Measurements from ENCODE around the gene RASGRF1. TPM values are rescaled to one million over a fixed set of nuclear protein-coding genes. Genes with fewer than 3 reads are reported as not detected.
"Not testable (repeated sequence)": the region's sequence is repeated elsewhere in the genome, so short reads cannot be mapped to it uniquely, and the experiment has no call there.

RASGRF1 gene
- total and polyA plus RNA-seq, 12 donors = 0.11 to 6.9 (median 0.46) TPM

GRCh38 chr15:78998526-78998925 is 92.1 kb downstream of the RASGRF1 start:
- no peak for TF ChIP-seq POLR2A (IDR thresholded peaks at IDR 0.05)
- TF ChIP-seq, protein P1, sequence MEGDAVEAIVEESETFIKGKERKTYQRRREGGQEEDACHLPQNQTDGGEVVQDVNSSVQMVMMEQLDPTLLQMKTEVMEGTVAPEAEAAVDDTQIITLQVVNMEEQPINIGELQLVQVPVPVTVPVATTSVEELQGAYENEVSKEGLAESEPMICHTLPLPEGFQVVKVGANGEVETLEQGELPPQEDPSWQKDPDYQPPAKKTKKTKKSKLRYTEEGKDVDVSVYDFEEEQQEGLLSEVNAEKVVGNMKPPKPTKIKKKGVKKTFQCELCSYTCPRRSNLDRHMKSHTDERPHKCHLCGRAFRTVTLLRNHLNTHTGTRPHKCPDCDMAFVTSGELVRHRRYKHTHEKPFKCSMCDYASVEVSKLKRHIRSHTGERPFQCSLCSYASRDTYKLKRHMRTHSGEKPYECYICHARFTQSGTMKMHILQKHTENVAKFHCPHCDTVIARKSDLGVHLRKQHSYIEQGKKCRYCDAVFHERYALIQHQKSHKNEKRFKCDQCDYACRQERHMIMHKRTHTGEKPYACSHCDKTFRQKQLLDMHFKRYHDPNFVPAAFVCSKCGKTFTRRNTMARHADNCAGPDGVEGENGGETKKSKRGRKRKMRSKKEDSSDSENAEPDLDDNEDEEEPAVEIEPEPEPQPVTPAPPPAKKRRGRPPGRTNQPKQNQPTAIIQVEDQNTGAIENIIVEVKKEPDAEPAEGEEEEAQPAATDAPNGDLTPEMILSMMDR (IDR thresholded peaks at IDR 0.05) = no peak
- 91 to 97% (median 95%) methylated on average over 8 of the region's 8 CpGs for WGBS, 4 donors
- H3K4me1 ChIP-seq (replicated peaks in 1 of 2) = peaks cover 6 to 16% of the 10 kb centered on the region in 2 donors
- H3K27me3 ChIP-seq = no peaks in the 10 kb centered on the region
- no peak overlapping the region for H3K4me3 ChIP-seq
- intact Hi-C loops (cut with DNase I) = no loop called here
- H3K9me3 ChIP-seq (replicated peaks in 1 of 3) = no peaks in the 10 kb centered on the region
- no peak for DNase-seq
- H3K27ac ChIP-seq = no peak overlapping the region
- no peaks in the 10 kb centered on the region for H3K36me3 ChIP-seq (replicated peaks in 1 of 2)

GRCh38 chr15:78997981-78998499 is 92.5 kb downstream of the RASGRF1 start:
- peak in 2 of 7 donors; percentile 39 to 44 for DNase-seq

DNA sequence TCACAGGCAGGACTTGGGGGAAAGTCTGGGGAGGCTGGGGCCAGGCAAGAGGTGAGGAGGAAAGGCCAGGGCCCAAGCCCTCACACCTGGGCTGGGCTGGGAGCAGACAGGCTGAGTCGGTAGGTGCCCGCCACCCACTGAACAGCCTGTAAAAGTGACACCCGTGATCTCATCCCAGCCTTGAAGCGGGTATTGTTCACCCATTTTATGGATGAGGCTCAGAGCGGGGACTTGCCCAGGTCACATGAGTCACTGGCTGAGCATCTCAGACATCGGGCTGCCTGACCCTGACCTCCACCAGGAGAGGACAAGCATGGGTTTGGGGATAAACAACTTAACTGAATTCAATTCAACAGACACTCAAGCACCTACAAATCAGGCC is 93.7 kb downstream of the RASGRF1 start:
- WGBS, 4 donors = 45 to 84% (median 62%) methylated on average over 4 to 6 of the region's 6 CpGs
- Histone ChIP-seq H3K36me3 (replicated peaks in 1 of 2) (no peaks in the 10 kb centered on the region), H3K4me1 (replicated peaks in 1 of 2) (peaks cover 6 to 16% of the 10 kb centered on the region in 2 donors), H3K27ac (peak overlapping the region in 3 of 5 donors; percentile 32 to 58 (median 47)), H3K9me3 (replicated peaks in 1 of 3) (no peaks in the 10 kb centered on the region), H3K4me3 (no peak overlapping the region), H3K27me3 (no peaks in the 10 kb centered on the region)
- TF ChIP-seq, protein P1 (IDR thresholded peaks at IDR 0.05) = no peak
- no peak for TF ChIP-seq POLR2A (IDR thresholded peaks at IDR 0.05)
- intact Hi-C loops (cut with DNase I) = no loop called here
- DNase-seq = peak; percentile 58 to 84 (median 82)

More at GRCh38 chr15:78997981-78998499, 92.5 kb downstream of the RASGRF1 start:
- no peaks in the 10 kb centered on the region for H3K27me3 ChIP-seq
- H3K4me3 ChIP-seq = no peak overlapping the region
- TF ChIP-seq, protein P1 (IDR thresholded peaks at IDR 0.05) = no peak
- TF ChIP-seq POLR2A (IDR thresholded peaks at IDR 0.05) = no peak
- H3K4me1 ChIP-seq (replicated peaks in 1 of 2) = peaks cover 6 to 16% of the 10 kb centered on the region in 2 donors
- H3K9me3 ChIP-seq (replicated peaks in 1 of 3) = no peaks in the 10 kb centered on the region
- 67 to 89% (median 79%) methylated on average over 6 to 8 of the region's 8 CpGs for WGBS, 4 donors
- H3K27ac ChIP-seq = no peak overlapping the region
- intact Hi-C loops (cut with DNase I) = no loop called here
- no peaks in the 10 kb centered on the region for H3K36me3 ChIP-seq (replicated peaks in 1 of 2)

GRCh38 chr15:78995921-78996893 is 94.4 kb downstream of the RASGRF1 start:
- intact Hi-C loops (cut with DNase I) = no loop called here
- 81 to 83% (median 81%) methylated on average over 13 to 22 of the region's 22 CpGs for WGBS, 4 donors
- DNase-seq = no peak

GRCh38 chr15:78995161-78995560 is 95.4 kb downstream of the RASGRF1 start:
- intact Hi-C loops (cut with DNase I); H3K27ac ChIP-seq; H3K36me3 ChIP-seq (replicated peaks in 1 of 2); DNase-seq; H3K9me3 ChIP-seq (replicated peaks in 1 of 3); H3K27me3 ChIP-seq; H3K4me3 ChIP-seq: not testable (repeated sequence)
- 77 to 83% (median 80%) methylated on average over 6 of the region's 6 CpGs for WGBS, 4 donors
- peaks cover 6 to 16% of the 10 kb centered on the region in 2 donors for H3K4me1 ChIP-seq (replicated peaks in 1 of 2)

More at GRCh38 chr15:78995921-78996893, 94.4 kb downstream of the RASGRF1 start:
- H3K4me1 ChIP-seq (replicated peaks in 1 of 2) = peaks cover 6 to 16% of the 10 kb centered on the region in 2 donors
- no peaks in the 10 kb centered on the region for H3K36me3 ChIP-seq (replicated peaks in 1 of 2)
- H3K27ac ChIP-seq = peak overlapping the region in 3 of 5 donors; percentile 32 to 58 (median 47)
- no peak overlapping the region for H3K4me3 ChIP-seq
- TF ChIP-seq, protein P1 (IDR thresholded peaks at IDR 0.05) = no peak
- no peak for TF ChIP-seq POLR2A (IDR thresholded peaks at IDR 0.05)
- H3K27me3 ChIP-seq = no peaks in the 10 kb centered on the region
- no peaks in the 10 kb centered on the region for H3K9me3 ChIP-seq (replicated peaks in 1 of 3)

All from adrenal gland (tissue), 12 donors.